Mucosa of descending colon (tissue), 3 donors: ENCODE results near the gene ADGRE2. TPM values are rescaled to one million over a fixed set of nuclear protein-coding genes. Genes with fewer than 3 reads are reported as not detected.
"Not testable (repeated sequence)": the region's sequence is repeated elsewhere in the genome, so short reads cannot be mapped to it uniquely, and the experiment has no call there.

Source experiments
- ATAC-seq: fragments of 200-7000 bp; cut with Tn5 transposase; one replicate; pipeline ENCODE4 v1.9.1; 2020; ENCODE audit warnings: mild to moderate bottlenecking, moderate library complexity
- DNase-seq, 3 donors: peaks; one replicate each; pipeline ENCODE4 v3.0.0-alpha.2; 2020
- H3K36me3 ChIP-seq: fragments of 200-600 bp; one replicate; pipeline ENCODE4 v1.8.0; 2021; ENCODE audit warnings: low read depth, mild to moderate bottlenecking
- H3K4me1 ChIP-seq: fragments of 200-600 bp; one replicate; pipeline ENCODE4 v1.8.0; 2021; ENCODE audit warnings: low read depth, mild to moderate bottlenecking
- H3K4me3 ChIP-seq: fragments of 200-600 bp; one replicate; pipeline ENCODE4 v1.8.0; 2021; ENCODE audit warnings: mild to moderate bottlenecking
- H3K9me3 ChIP-seq: fragments of 200-600 bp; one replicate; pipeline ENCODE4 v1.8.0; 2021; ENCODE audit warnings: mild to moderate bottlenecking
- CTCF ChIP-seq: fragments of 200-600 bp; IDR thresholded peaks from one replicate; pipeline ENCODE4 v1.8.0; 2022; ENCODE audit warnings: antibody characterized with exemption, mild to moderate bottlenecking
- intact Hi-C, 2 donors: fragments of 100-400 bp; cut with DNase I in 1 of 2; cut with micrococcal nuclease in 1 of 2; formaldehyde crosslinking; loops; one replicate each; pipeline versions ENCODE4 v1.11.0 to v1.11.1; 2022; cut with DNase I, micrococcal nuclease
- total RNA-seq, 3 donors: library from RNA; stranded (reverse); fragmentation: NEBNext Ultra II Directional in 2 of 3; extraction: Animal tissue kit (Norgen Biotek cat#: 25700) in 2 of 3; gene quantifications; one replicate each; pipeline versions ENCODE4 v1.2.1 to v1.2.4, GENCODE V29; 2021 to 2023
- donor health status: DM: no; HTN: no; CAD: no; lungs with moderate emphysema.
- donor health status: DM: no; HTN: no; CAD: no.
- donor health status: DM: no; HTN: yes; CAD: no.

ADGRE2 gene
- total RNA-seq, 3 donors from 2014 or later = 1.1 to 4.2 (median 1.9) TPM

- ATAC-seq (peak; percentile 48), DNase-seq (peak in 1 of 3 donors; percentile 41)
- no peaks in the 10 kb centered on the region for H3K36me3 ChIP-seq
- TF ChIP-seq CTCF = no peak
- H3K4me1 ChIP-seq = no peaks in the 10 kb centered on the region
- no peak overlapping the region for H3K4me3 ChIP-seq
- intact Hi-C loops = no loop called here
- H3K9me3 ChIP-seq = no peaks in the 10 kb centered on the region
Measured at GRCh38 chr19:14786421-14786851, 8.1 kb upstream of the ADGRE2 start.

- H3K4me1 ChIP-seq, H3K36me3 ChIP-seq, H3K4me3 ChIP-seq, H3K9me3 ChIP-seq, intact Hi-C loops: not testable (repeated sequence)
- ATAC-seq = peak; percentile 74
- peak; percentile 16 to 66 (median 36) for DNase-seq
Measured at GRCh38 chr19:14785102-14785793, 6.9 kb upstream of the ADGRE2 start.

- H3K4me3 ChIP-seq, H3K9me3 ChIP-seq, H3K4me1 ChIP-seq, intact Hi-C loops, H3K36me3 ChIP-seq: not testable (repeated sequence)
- ATAC-seq (peak; percentile 75), DNase-seq (peak; percentile 33 to 79 (median 40))
Measured at GRCh38 chr19:14784730-14785101, 6.4 kb upstream of the ADGRE2 start.

- ATAC-seq, DNase-seq, intact Hi-C loops, H3K4me1 ChIP-seq, H3K36me3 ChIP-seq, H3K4me3 ChIP-seq, H3K9me3 ChIP-seq: not testable (repeated sequence)
Measured at GRCh38 chr19:14783410-14783998, 5.1 kb upstream of the ADGRE2 start.

GRCh38 chr19:14782626-14783409 lies 4.5 kb upstream of the ADGRE2 start:
- no peaks in the 10 kb centered on the region for H3K36me3 ChIP-seq
- DNase-seq = no peak
- H3K4me3 ChIP-seq = no peak overlapping the region
- no peak for ATAC-seq
- no peak for TF ChIP-seq CTCF
- H3K9me3 ChIP-seq = no peaks in the 10 kb centered on the region
- no peaks in the 10 kb centered on the region for H3K4me1 ChIP-seq
- intact Hi-C loops = no loop called here

- ATAC-seq, H3K4me1 ChIP-seq, DNase-seq, intact Hi-C loops, H3K4me3 ChIP-seq, H3K9me3 ChIP-seq, H3K36me3 ChIP-seq: not testable (repeated sequence)
Measured at GRCh38 chr19:14781713-14782536, 3.6 kb upstream of the ADGRE2 start.

GRCh38 chr19:14780622-14781225 lies 2.4 kb upstream of the ADGRE2 start:
- H3K36me3 ChIP-seq, H3K4me1 ChIP-seq, ATAC-seq, H3K9me3 ChIP-seq, intact Hi-C loops, DNase-seq, H3K4me3 ChIP-seq: not testable (repeated sequence)
